GM18951 (cell line): ENCODE data around the gene PPP4R4.

Experiments
- POLR2A ChIP-seq: IDR thresholded peaks from 4 replicates; pipeline ENCODE4 v1.6.1; 2011; ENCODE audit warnings: mild to moderate bottlenecking; ENCODE audit not compliant: insufficient read length, insufficient read depth; ENCODE audit errors: extremely low read depth
- in situ Hi-C: fragments of 300-500 bp; cut with MboI; formaldehyde crosslinking; loops from one replicate; pipeline ENCODE4 v1.12.0; 2022; ENCODE audit warnings: low sequenced_read_pairs, mixed read lengths, inconsistent platforms; ENCODE audit not compliant: unreplicated experiment

The PPP4R4 gene

GRCh38 chr14:94158239-94158883 is 15.8 kb upstream of the PPP4R4 start:
- in situ Hi-C loops = no loop called here
- TF ChIP-seq POLR2A = no peak

GRCh38 chr14:94161058-94161457 is 13.1 kb upstream of the PPP4R4 start:
- TF ChIP-seq POLR2A = no peak
- in situ Hi-C loops = no loop called here

DNA sequence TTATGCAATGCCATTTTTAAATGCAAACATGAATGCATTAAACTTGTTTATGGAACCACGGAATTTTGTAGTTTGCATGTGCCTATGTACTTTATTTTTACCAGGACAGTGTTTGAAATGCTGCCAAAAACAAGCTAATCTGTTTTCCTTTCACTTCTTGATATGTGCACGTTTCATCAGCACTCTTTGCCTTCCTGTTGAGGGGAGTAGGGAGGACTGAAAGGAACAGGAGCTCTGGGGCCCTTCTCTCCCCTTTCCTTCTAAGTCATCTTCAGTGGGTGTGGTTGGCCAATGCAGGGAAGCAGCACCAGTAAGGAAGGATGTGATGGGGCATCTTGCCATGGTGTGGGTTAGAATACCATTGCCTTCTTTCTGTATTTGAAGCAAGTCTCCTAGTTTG is 12.1 kb upstream of the PPP4R4 start:
- no peak for TF ChIP-seq POLR2A
- in situ Hi-C loops = no loop called here

GRCh38 chr14:94162466-94162865 is 11.7 kb upstream of the PPP4R4 start:
- TF ChIP-seq POLR2A = no peak
- in situ Hi-C loops = no loop called here

DNA sequence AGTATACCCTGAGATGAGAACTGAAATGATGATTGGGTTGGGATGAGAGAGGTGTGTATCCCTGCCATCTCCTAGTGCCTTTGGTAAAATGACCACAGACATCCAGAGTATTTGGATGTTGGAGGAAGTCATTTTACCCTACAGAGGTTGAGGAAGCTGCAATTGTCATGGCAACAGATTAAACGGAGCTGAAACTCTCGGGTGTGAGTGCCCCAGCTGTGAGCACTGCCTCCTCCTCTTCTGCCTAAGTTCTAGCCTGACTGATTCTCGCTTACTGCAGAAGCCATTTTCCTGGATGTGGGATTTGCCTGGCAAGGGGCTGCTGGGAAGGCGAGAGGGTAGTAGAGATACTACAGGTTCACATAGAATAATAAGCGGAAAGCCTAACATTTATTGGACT is 10.3 kb upstream of the PPP4R4 start:
- TF ChIP-seq POLR2A = no peak

GRCh38 chr14:94164685-94165431 is 9.3 kb upstream of the PPP4R4 start:
- in situ Hi-C loops = no loop called here
- no peak for TF ChIP-seq POLR2A

More for the DNA sequence above, 10.3 kb upstream of the PPP4R4 start:
- in situ Hi-C loops = no loop called here

DNA sequence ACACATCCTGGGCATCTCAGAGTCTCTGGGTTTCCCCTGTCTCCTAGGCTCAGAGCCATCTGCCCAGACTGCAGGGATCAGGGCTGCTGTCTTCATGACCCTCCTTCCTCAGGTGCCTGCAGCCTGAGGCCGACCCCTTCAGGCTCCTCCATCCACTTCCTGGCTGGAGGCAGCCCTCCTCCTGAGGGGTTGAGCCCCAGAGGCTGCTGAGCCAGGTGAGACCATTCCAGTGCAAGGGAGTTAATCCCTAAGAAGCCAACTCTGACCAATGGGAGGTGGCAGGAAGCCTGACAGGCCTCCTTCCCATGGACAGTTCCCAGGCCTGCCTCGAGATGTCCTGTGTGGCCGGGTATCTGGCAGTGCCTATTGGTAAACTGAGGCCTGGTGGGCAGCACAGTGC is 8.4 kb upstream of the PPP4R4 start:
- in situ Hi-C loops = no loop called here
- no peak for TF ChIP-seq POLR2A

DNA sequence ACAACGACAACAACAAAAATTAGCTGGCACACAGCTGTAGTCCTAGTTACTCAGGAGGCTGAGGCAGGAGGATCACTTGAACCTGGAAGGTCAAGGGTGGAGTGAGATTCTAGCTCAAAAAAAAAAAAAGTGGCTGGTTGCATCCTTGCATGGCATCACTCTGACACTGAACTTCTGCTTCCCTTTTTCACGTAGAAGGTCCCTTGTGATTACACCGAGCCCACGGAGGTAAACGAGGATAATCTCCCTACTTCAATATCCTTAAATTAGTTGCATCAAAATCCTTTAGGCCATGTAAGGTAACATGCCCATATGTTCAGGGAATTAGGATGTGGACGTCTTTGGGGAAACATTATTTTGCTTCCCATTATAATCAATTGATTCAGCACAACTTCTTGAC is 4.0 kb upstream of the PPP4R4 start:
- in situ Hi-C loops = no loop called here
- TF ChIP-seq POLR2A = no peak

- in situ Hi-C loops = no loop called here
- no peak for TF ChIP-seq POLR2A
These were observed 2.9 kb upstream of the PPP4R4 start for GRCh38 chr14:94171208-94171607.

DNA sequence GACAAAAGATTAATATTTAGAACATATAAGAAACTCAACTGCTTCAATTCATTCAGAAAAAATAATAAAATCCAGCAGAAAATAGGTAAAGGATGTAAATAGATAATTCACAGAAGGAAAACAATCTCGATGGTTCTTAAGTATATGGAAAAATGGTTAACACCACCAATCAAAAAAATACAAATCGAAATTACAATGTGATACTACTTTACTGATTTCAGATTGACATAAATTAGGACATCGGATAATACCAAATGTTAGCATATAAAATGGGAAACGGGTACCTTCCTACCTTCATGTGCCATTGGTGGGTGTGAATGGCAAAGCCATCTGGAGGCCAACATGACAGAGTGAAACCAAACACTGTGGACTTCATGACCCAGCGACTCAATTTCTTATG is 1.6 kb upstream of the PPP4R4 start:
- no peak for TF ChIP-seq POLR2A

DNA sequence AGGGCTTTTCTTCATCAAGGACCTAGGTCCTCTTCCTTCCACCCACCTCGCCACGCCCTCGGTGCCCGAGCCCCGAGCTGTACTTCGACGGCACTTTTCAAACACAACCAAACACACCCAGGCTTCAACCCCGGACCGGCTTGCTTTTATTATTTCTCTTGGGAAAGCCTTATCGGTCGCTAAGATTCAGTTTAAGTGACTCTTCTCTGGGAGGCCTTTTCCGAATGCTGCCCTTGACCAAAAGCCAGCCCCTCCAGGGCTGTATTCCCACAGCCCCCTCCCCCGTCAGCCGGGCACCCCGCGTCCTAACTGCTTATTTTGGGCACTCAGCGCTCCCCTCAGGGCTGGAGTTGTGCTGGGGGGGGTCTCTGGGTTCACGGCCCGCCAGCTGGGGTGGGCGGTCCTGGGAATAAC is 644 bp upstream of the PPP4R4 start:
- in situ Hi-C loops = no loop called here
- no peak for TF ChIP-seq POLR2A

More for the DNA sequence above, 1.6 kb upstream of the PPP4R4 start:
- in situ Hi-C loops = no loop called here

GRCh38 chr14:94174604-94175010 is 485 bp downstream of the PPP4R4 start:
- in situ Hi-C loops = no loop called here
- no peak for TF ChIP-seq POLR2A

DNA sequence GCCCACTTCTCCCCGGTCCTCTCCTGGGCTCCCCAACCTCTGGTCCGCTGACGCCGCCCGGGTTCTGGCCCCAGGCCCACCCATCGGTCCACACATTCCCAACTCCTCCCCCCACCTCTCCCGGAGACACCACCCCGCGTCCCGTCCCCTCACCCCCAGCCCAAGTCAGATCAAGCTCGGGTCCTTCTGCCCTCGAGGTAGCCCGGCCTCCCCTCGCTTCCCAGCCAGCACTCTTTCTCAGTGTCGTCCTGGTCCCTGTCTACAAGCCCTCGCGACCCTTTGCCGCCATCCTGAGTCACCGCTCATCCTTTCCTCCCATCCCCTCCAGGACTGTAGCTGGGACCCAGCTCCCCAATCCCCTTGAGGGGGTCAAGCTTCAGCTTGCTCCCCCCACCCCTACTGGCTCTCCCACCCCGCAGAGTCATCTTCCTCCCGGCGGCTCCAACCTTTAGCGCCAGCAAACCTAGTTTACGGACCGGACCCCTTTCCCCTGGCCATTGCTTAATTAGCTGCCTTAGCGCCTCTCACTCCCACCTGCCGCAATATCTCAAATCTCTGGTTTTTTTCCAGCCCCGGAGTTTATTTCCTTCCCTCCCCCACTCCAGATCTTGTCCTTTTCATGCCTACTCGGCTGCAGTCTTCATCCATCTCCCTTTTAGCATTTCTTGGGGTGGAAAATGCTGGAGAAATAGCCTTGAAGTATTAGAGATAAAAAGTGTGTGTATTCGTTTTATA is 1.1 kb downstream of the PPP4R4 start:
- TF ChIP-seq POLR2A = no peak
- in situ Hi-C loops = no loop called here
